Skin epidermis (tissue), 12 donors: ENCODE results near the gene TMEM59.
A peak's percentile ranks its signal among the peaks of the same experiment; 100 is the strongest.
"Not testable (repeated sequence)": the region's sequence is repeated elsewhere in the genome, so short reads cannot be mapped to it uniquely, and the experiment has no call there.

Experiments used
- H3K27ac ChIP-seq, 21 experiments: fragments of 200-600 bp; sonication (generic) in 11 of 21; one replicate each; pipeline ENCODE4 v1.5.0; 2020; ENCODE audit warnings: mild to moderate bottlenecking in 3 of 21, inconsistent platforms in 2 of 21, moderate library complexity in 2 of 21
- H3K4me3 ChIP-seq, 7 experiments: fragments of 200-600 bp; sonication (generic) in 2 of 7; one replicate each; pipeline ENCODE4 v1.5.0; 2020; ENCODE audit warnings: inconsistent platforms in 2 of 7, mild to moderate bottlenecking in 2 of 7, moderate library complexity in 1 of 7

The TMEM59 gene

GRCh38 chr1:54052934-54053744, at the start of gene TMEM59, which contains the start of gene TCEANC2:
TSS of gene TMEM59 (minus strand) at chr1:54053204. CDS start at chr1:54053188, 16 bp downstream.
TSS of gene TCEANC2 (plus strand) at chr1:54053608. CDS start at chr1:54054423, 815 bp downstream.
- peak within 1 kb of the TSS; percentile 81 to 99 (median 96) for H3K27ac ChIP-seq
- peak within 1 kb of the TSS; percentile 67 to 99 (median 93) for H3K4me3 ChIP-seq

- H3K27ac ChIP-seq: no peak overlapping the region
- H3K4me3 ChIP-seq: no peak overlapping the region
Observed at GRCh38 chr1:54100500-54100899, 47.5 kb upstream of the TMEM59 start.

GRCh38 chr1:54099061-54099610, 46.1 kb upstream of the TMEM59 start:
- Histone ChIP-seq H3K27ac (no peak overlapping the region), H3K4me3 (no peak overlapping the region)

- Histone ChIP-seq H3K27ac (no peak overlapping the region), H3K4me3 (no peak overlapping the region)
Observed at GRCh38 chr1:54096877-54097240, 43.9 kb upstream of the TMEM59 start.

- no peak overlapping the region for H3K4me3 ChIP-seq
- H3K27ac ChIP-seq: peak overlapping the region in 2 of 21 experiments; percentile 15 to 52
Observed at GRCh38 chr1:54096227-54096876, 43.3 kb upstream of the TMEM59 start.

GRCh38 chr1:54095546-54096226, 42.7 kb upstream of the TMEM59 start:
- Histone ChIP-seq H3K27ac (peak overlapping the region in 4 of 21 experiments; percentile 5 to 52 (median 14)), H3K4me3 (no peak overlapping the region)

- not testable (repeated sequence) for H3K4me3 ChIP-seq, H3K27ac ChIP-seq
Observed at GRCh38 chr1:54094730-54095105, 41.7 kb upstream of the TMEM59 start.

GRCh38 chr1:54094001-54094729, 41.2 kb upstream of the TMEM59 start:
- H3K27ac ChIP-seq: no peak overlapping the region
- no peak overlapping the region for H3K4me3 ChIP-seq

- H3K27ac ChIP-seq: no peak overlapping the region
Observed at GRCh38 chr1:54091666-54092065, 38.7 kb upstream of the TMEM59 start.

GRCh38 chr1:54088385-54088784, 35.4 kb upstream of the TMEM59 start:
- Histone ChIP-seq H3K27ac (no peak overlapping the region), H3K4me3 (no peak overlapping the region)

More at GRCh38 chr1:54091666-54092065, 38.7 kb upstream of the TMEM59 start:
- H3K4me3 ChIP-seq: no peak overlapping the region

- H3K4me3 ChIP-seq: no peak overlapping the region
Observed at GRCh38 chr1:54086754-54087153, 33.8 kb upstream of the TMEM59 start.

GRCh38 chr1:54084794-54085193, 31.8 kb upstream of the TMEM59 start:
- Histone ChIP-seq H3K4me3 (no peak overlapping the region), H3K27ac (no peak overlapping the region)

More at GRCh38 chr1:54086754-54087153, 33.8 kb upstream of the TMEM59 start:
- H3K27ac ChIP-seq: no peak overlapping the region

- H3K27ac ChIP-seq: no peak overlapping the region
- H3K4me3 ChIP-seq: no peak overlapping the region
Observed at GRCh38 chr1:54081306-54082270, 28.6 kb upstream of the TMEM59 start.

GRCh38 chr1:54080598-54081049, 27.6 kb upstream of the TMEM59 start:
- Histone ChIP-seq H3K4me3 (no peak overlapping the region), H3K27ac (no peak overlapping the region)

- no peak overlapping the region for H3K4me3 ChIP-seq
- no peak overlapping the region for H3K27ac ChIP-seq
Observed at GRCh38 chr1:54077359-54077758, 24.4 kb upstream of the TMEM59 start.

GRCh38 chr1:54070171-54070837, 17.3 kb upstream of the TMEM59 start:
- H3K27ac ChIP-seq: no peak overlapping the region
- no peak overlapping the region for H3K4me3 ChIP-seq

- Histone ChIP-seq H3K4me3 (no peak overlapping the region), H3K27ac (no peak overlapping the region)
Observed at GRCh38 chr1:54069791-54070170, 16.8 kb upstream of the TMEM59 start.

- Histone ChIP-seq H3K27ac (no peak overlapping the region), H3K4me3 (no peak overlapping the region)
Observed at GRCh38 chr1:54064299-54064698, 11.3 kb upstream of the TMEM59 start.
